H9 (cell line): ENCODE results near the gene SLC38A1. TPM values are rescaled to one million over a fixed set of nuclear protein-coding genes. Genes with fewer than 3 reads are reported as not detected.

Experiments
- DNase-seq: peaks from one replicate; pipeline ENCODE4 v3.0.0-alpha.2; 2017
- H2AFZ ChIP-seq: one replicate; pipeline ENCODE4 v1.6.1; 2013; ENCODE audit warnings: mild to moderate bottlenecking, low read length, control low read depth, moderate library complexity
- H2AK5ac ChIP-seq: 2 replicates; pipeline ENCODE4 v1.6.1; 2013; ENCODE audit warnings: low read length, control low read depth, mixed read lengths; ENCODE audit not compliant: insufficient read length
- H2BK120ac ChIP-seq: one replicate; pipeline ENCODE4 v1.6.1; 2013; ENCODE audit warnings: low read depth, mild to moderate bottlenecking, low read length, control low read depth, inconsistent platforms; ENCODE audit not compliant: poor library complexity, severe bottlenecking
- H2BK12ac ChIP-seq: 2 replicates; pipeline ENCODE4 v1.6.1; 2013; ENCODE audit warnings: low read length, control low read depth, mixed read lengths, low read depth; ENCODE audit not compliant: insufficient read length
- H2BK15ac ChIP-seq: 2 replicates; pipeline ENCODE4 v1.6.1; 2013; ENCODE audit warnings: low read depth, low read length, control low read depth
- H2BK20ac ChIP-seq: one replicate; pipeline ENCODE4 v1.6.1; 2013; ENCODE audit warnings: low read depth, mild to moderate bottlenecking, low read length, control low read depth, inconsistent platforms; ENCODE audit not compliant: poor library complexity, severe bottlenecking
- H2BK5ac ChIP-seq: 2 replicates; pipeline ENCODE4 v1.6.1; 2013; ENCODE audit warnings: low read length, control low read depth, mixed read lengths; ENCODE audit not compliant: insufficient read length
- H3K14ac ChIP-seq: 2 replicates; pipeline ENCODE4 v1.6.1; 2013; ENCODE audit warnings: low read length, control low read depth; ENCODE audit not compliant: insufficient read depth
- H3K18ac ChIP-seq: 2 replicates; pipeline ENCODE4 v1.6.1; 2013; ENCODE audit warnings: low read depth, mild to moderate bottlenecking, mixed read lengths, low read length, control low read depth; ENCODE audit not compliant: insufficient read length
- H3K23ac ChIP-seq: 2 replicates; pipeline ENCODE4 v1.6.1; 2013; ENCODE audit warnings: low read length, control low read depth, mixed read lengths, low read depth; ENCODE audit not compliant: insufficient read length
- H3K23me2 ChIP-seq: 2 replicates; pipeline ENCODE4 v1.6.1; 2013; ENCODE audit warnings: low read depth, mild to moderate bottlenecking, mixed read lengths, low read length, control low read depth; ENCODE audit not compliant: insufficient read length, poor library complexity, severe bottlenecking
- H3K27ac ChIP-seq: 2 replicates; pipeline ENCODE4 v1.5.1; 2013; ENCODE audit warnings: low read length, control low read depth, mixed read lengths, low read depth; ENCODE audit not compliant: insufficient read length
- H3K27me3 ChIP-seq: 2 replicates; pipeline ENCODE4 v1.6.1; 2013; ENCODE audit warnings: low read length, control low read depth, inconsistent platforms; ENCODE audit not compliant: insufficient read depth
- H3K4ac ChIP-seq: 2 replicates; pipeline ENCODE4 v1.6.1; 2013; ENCODE audit warnings: low read depth, mild to moderate bottlenecking, control low read depth, inconsistent platforms, low read length, moderate library complexity
- H3K4me1 ChIP-seq: 2 replicates; pipeline ENCODE4 v1.6.1; 2013; ENCODE audit warnings: low read length, control low read depth, inconsistent platforms; ENCODE audit not compliant: insufficient read depth
- H3K4me2 ChIP-seq: 2 replicates; pipeline ENCODE4 v1.6.1; 2013; ENCODE audit warnings: low read length, control low read depth, mixed read lengths; ENCODE audit not compliant: insufficient read length, insufficient read depth
- H3K56ac ChIP-seq: 2 replicates; pipeline ENCODE4 v1.6.1; 2013; ENCODE audit warnings: low read depth, mild to moderate bottlenecking, mixed read lengths, low read length, control low read depth; ENCODE audit not compliant: insufficient read length
- H3K79me1 ChIP-seq: 2 replicates; pipeline ENCODE4 v1.6.1; 2013; ENCODE audit warnings: low read depth, mild to moderate bottlenecking, moderate library complexity, low read length, control low read depth, inconsistent platforms; ENCODE audit not compliant: insufficient read depth, poor library complexity, severe bottlenecking
- H3K79me2 ChIP-seq: 2 replicates; pipeline ENCODE4 v1.6.1; 2013; ENCODE audit warnings: low read length, control low read depth, inconsistent platforms; ENCODE audit not compliant: insufficient read depth
- H3K9ac ChIP-seq: 2 replicates; pipeline ENCODE4 v1.6.1; 2013; ENCODE audit warnings: low read length, control low read depth, mixed read lengths; ENCODE audit not compliant: insufficient read length; ENCODE audit errors: extremely low read depth
- H3K9me3 ChIP-seq: one replicate; pipeline ENCODE4 v1.6.1; 2013; ENCODE audit warnings: low read depth, low read length, inconsistent platforms; ENCODE audit not compliant: control insufficient read depth
- H3T11ph ChIP-seq: one replicate; pipeline ENCODE4 v1.6.1; 2013; ENCODE audit warnings: mild to moderate bottlenecking, low read length, control low read depth, inconsistent platforms
- H4K20me1 ChIP-seq: one replicate; pipeline ENCODE4 v1.6.1; 2013; ENCODE audit not compliant: control insufficient read depth, insufficient read length, insufficient read depth
- H4K5ac ChIP-seq: 2 replicates; pipeline ENCODE4 v1.6.1; 2013; ENCODE audit warnings: low read depth, mild to moderate bottlenecking, mixed read lengths, low read length, control low read depth; ENCODE audit not compliant: insufficient read length
- H4K8ac ChIP-seq: replicated peaks from 2 replicates; pipeline ENCODE4 v1.6.1; 2013; ENCODE audit warnings: low read length, control low read depth, mixed read lengths, low read depth; ENCODE audit not compliant: insufficient read length
- H4K91ac ChIP-seq: 2 replicates; pipeline ENCODE4 v1.6.1; 2013; ENCODE audit warnings: low read depth, mild to moderate bottlenecking, moderate library complexity, mixed read lengths, low read length, control low read depth; ENCODE audit not compliant: insufficient read length
- H3K27ac Mint-ChIP-seq, 3 experiments: 2 replicates in 2 of 3; 3 replicates in 1 of 3; pipeline ENCODE4 v1.8.0; 2020 to 2021; ENCODE audit warnings: mixed read lengths in 3 of 3, mild to moderate bottlenecking in 1 of 3, moderate library complexity in 1 of 3
- H3K27me3 Mint-ChIP-seq: 2 replicates; pipeline ENCODE4 v1.8.0; 2021; ENCODE audit warnings: low read depth, mild to moderate bottlenecking, moderate library complexity, mixed read lengths
- H3K36me3 Mint-ChIP-seq, 3 experiments: 2 replicates in 2 of 3; 3 replicates in 1 of 3; pipeline ENCODE4 v1.8.0; 2020 to 2021; ENCODE audit warnings: low read depth in 3 of 3, mixed read lengths in 3 of 3; ENCODE audit not compliant: insufficient read depth in 1 of 3
- H3K4me1 Mint-ChIP-seq, 2 experiments: 2 replicates each; pipeline ENCODE4 v1.8.0; 2020; ENCODE audit warnings: mixed read lengths in 2 of 2
- H3K4me3 Mint-ChIP-seq, 2 experiments: 2 replicates in 1 of 2; 3 replicates in 1 of 2; pipeline ENCODE4 v1.8.0; 2020 to 2021; ENCODE audit warnings: mild to moderate bottlenecking in 2 of 2, mixed read lengths in 2 of 2, moderate library complexity in 1 of 2
- H3K9me3 Mint-ChIP-seq, 2 experiments: 2 replicates in 1 of 2; 3 replicates in 1 of 2; pipeline ENCODE4 v1.8.0; 2020; ENCODE audit warnings: mild to moderate bottlenecking in 2 of 2, mixed read lengths in 2 of 2, moderate library complexity in 1 of 2
- WGBS: extraction: QIAGEN DNeasy Blood & Tissue Kit; methylation state at CpG from one replicate; pipeline ENCODE4 v1.1.7; 2013; ENCODE audit warnings: missing lambda C conversion rate, low lambda C conversion rate, mixed read lengths; ENCODE audit not compliant: insufficient read length; ENCODE audit errors: extremely low coverage; 5-methylcytosine and 5-hydroxymethylcytosine counted together
- total RNA-seq: library from RNA; stranded (reverse); gene quantifications from 2 replicates; pipeline ENCODE4 v1.2.1, GENCODE V29; 2021
- TF ChIP-seq, protein P1 (sequence below): fragments of 200-600 bp; sonication (generic); conservative IDR thresholded peaks from 3 replicates; pipeline ENCODE4 v1.8.0; 2021; ENCODE audit warnings: antibody characterized with exemption, mild to moderate bottlenecking

The SLC38A1 gene
- total RNA-seq, 1 experiment from 2014 or later, result 216 TPM

DNA sequence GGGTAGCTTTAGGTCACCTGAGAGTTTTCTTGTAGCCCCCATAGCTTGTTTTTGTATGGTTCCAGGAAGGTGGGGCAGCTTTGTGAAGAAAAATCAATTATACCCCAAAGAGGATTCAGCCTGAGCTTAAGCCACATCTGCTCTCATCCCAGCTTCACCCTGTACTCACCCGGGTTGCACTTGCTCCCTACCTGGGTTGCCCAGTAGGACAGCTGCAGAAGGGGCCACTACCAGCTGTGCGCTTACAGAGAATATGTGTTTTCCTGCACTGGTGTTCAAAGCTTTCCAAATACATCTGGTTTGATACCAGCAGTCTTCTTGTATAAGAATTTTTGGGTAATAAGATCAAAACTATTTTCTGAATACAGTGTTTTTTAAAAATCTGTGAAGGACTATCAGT is 3.0 kb upstream of the SLC38A1 start:
- TF ChIP-seq, protein P1, sequence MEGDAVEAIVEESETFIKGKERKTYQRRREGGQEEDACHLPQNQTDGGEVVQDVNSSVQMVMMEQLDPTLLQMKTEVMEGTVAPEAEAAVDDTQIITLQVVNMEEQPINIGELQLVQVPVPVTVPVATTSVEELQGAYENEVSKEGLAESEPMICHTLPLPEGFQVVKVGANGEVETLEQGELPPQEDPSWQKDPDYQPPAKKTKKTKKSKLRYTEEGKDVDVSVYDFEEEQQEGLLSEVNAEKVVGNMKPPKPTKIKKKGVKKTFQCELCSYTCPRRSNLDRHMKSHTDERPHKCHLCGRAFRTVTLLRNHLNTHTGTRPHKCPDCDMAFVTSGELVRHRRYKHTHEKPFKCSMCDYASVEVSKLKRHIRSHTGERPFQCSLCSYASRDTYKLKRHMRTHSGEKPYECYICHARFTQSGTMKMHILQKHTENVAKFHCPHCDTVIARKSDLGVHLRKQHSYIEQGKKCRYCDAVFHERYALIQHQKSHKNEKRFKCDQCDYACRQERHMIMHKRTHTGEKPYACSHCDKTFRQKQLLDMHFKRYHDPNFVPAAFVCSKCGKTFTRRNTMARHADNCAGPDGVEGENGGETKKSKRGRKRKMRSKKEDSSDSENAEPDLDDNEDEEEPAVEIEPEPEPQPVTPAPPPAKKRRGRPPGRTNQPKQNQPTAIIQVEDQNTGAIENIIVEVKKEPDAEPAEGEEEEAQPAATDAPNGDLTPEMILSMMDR, result no peak
- no peaks in the 10 kb centered on the region for H3K9me3 ChIP-seq
- DNase-seq, result no peak
- H3K56ac ChIP-seq, result no peak overlapping the region
- no peak overlapping the region for H2BK120ac ChIP-seq
- no peaks in the 10 kb centered on the region for H3K79me1 ChIP-seq
- H3K18ac ChIP-seq, result no peak overlapping the region
- no peak overlapping the region for H3K27ac ChIP-seq
- peaks cover 7 to 13% (median 7%) of the 10 kb centered on the region in 3 experiments; a peak in 6 of 7 replicates for H3K36me3 Mint-ChIP-seq
- no peak overlapping the region for H3K27ac Mint-ChIP-seq
- H3T11ph ChIP-seq, result no peak overlapping the region
- no peak overlapping the region for H2BK12ac ChIP-seq
- H3K27me3 Mint-ChIP-seq, result no peaks in the 10 kb centered on the region
- H4K91ac ChIP-seq, result no peak overlapping the region
- H3K14ac ChIP-seq, result no peak overlapping the region
- no CpG with 5 or more reads among the region's 2 CpGs for WGBS
- no peak overlapping the region for H4K5ac ChIP-seq
- no peaks in the 10 kb centered on the region for H4K20me1 ChIP-seq
- no peak overlapping the region for H2AK5ac ChIP-seq
- 0 out of 2 replicates have a peak, but pooled peaks cover 3% of the 10 kb centered on the region for H3K4me1 ChIP-seq
- no peak overlapping the region for H3K9ac ChIP-seq
- peaks cover 17% of the 10 kb centered on the region for H3K79me2 ChIP-seq
- no peak overlapping the region for H3K23ac ChIP-seq
- no peaks in the 10 kb centered on the region for H3K27me3 ChIP-seq
- H3K9me3 Mint-ChIP-seq, result no peaks in the 10 kb centered on the region
- no peak overlapping the region for H2BK15ac ChIP-seq
- H2AFZ ChIP-seq, result no peak overlapping the region
- H3K4ac ChIP-seq, result no peak overlapping the region
- H4K8ac ChIP-seq, result no peak overlapping the region
- H3K4me1 Mint-ChIP-seq, result peaks cover 21 to 23% of the 10 kb centered on the region in 2 experiments
- no peak overlapping the region for H2BK5ac ChIP-seq
- H3K4me3 Mint-ChIP-seq, result no peak overlapping the region
- no peak overlapping the region for H3K4me2 ChIP-seq
- peaks cover 16% of the 10 kb centered on the region for H3K23me2 ChIP-seq
- no peak overlapping the region for H2BK20ac ChIP-seq
